ENCODE measurements around the gene NID1.
"Not testable (repeated sequence)": the region's sequence is repeated elsewhere in the genome, so short reads cannot be mapped to it uniquely, and the experiment has no call there.

Gene NID1

GRCh38 chr1:235968831-235969230 is 96.1 kb downstream of the NID1 start:
- CTCF ChIA-PET: interaction anchor here (1.0 to 1.8 kb wide), 5 partner anchors 9 to 127 kb away, joined by 3 to 5 read pairs (median 4); no protein-coding TSS in a partner anchor
- POLR2A ChIA-PET: no interaction called here
- DNase-seq (ENCODE audit: extremely low spot score): no peak
- TF ChIP-seq CTCF (IDR thresholded peaks at IDR 0.05; ENCODE audit: control extremely low read depth, extremely low read depth, low read depth, missing control alignments): no peak

GRCh38 chr1:235966134-235966533 is 98.8 kb downstream of the NID1 start:
- CTCF ChIA-PET; POLR2A ChIA-PET; DNase-seq (ENCODE audit: extremely low spot score): not testable (repeated sequence)

GRCh38 chr1:235960809-235961208 is 104.1 kb downstream of the NID1 start:
- TF ChIP-seq CTCF (IDR thresholded peaks at IDR 0.05; ENCODE audit: control extremely low read depth, extremely low read depth, low read depth, missing control alignments): no peak
- no peak for DNase-seq (ENCODE audit: extremely low spot score)
- ChIA-PET CTCF (interaction anchor here (1.1 to 4.3 kb wide), 2 partner anchors 11 to 118 kb away, joined by 3 to 40 read pairs; no protein-coding TSS in a partner anchor), POLR2A (no interaction called here)

GRCh38 chr1:235958021-235958420 is 106.9 kb downstream of the NID1 start:
- CTCF ChIA-PET: interaction anchor here (1.1 to 7.1 kb wide), 6 partner anchors 10 to 123 kb away, joined by 3 to 85 read pairs (median 4); no protein-coding TSS in a partner anchor
- POLR2A ChIA-PET: no interaction called here
- no peak for TF ChIP-seq CTCF (IDR thresholded peaks at IDR 0.05; ENCODE audit: control extremely low read depth, extremely low read depth, low read depth, missing control alignments)
- DNase-seq (ENCODE audit: extremely low spot score): no peak

- no peak for TF ChIP-seq CTCF (IDR thresholded peaks at IDR 0.05; ENCODE audit: control extremely low read depth, extremely low read depth, low read depth, missing control alignments)
- no peak for DNase-seq (ENCODE audit: extremely low spot score)
- POLR2A ChIA-PET: no interaction called here
- CTCF ChIA-PET: interaction anchor here (1.0 to 7.1 kb wide), 4 partner anchors 13 to 38 kb away, joined by 3 to 85 read pairs (median 4); no protein-coding TSS in a partner anchor
Measured at GRCh38 chr1:235955777-235956176, 109.1 kb downstream of the NID1 start.

- ChIA-PET POLR2A (no interaction called here), CTCF (interaction anchor here (1.0 to 7.1 kb wide), 9 partner anchors 8 to 89 kb away, joined by 3 to 85 read pairs (median 4); no protein-coding TSS in a partner anchor)
- peak; percentile 83 for DNase-seq (ENCODE audit: extremely low spot score)
- TF ChIP-seq CTCF (IDR thresholded peaks at IDR 0.05; ENCODE audit: control extremely low read depth, extremely low read depth, low read depth, missing control alignments): peak; percentile 23
Measured at GRCh38 chr1:235954306-235955283, 110.3 kb downstream of the NID1 start.

- no peak for TF ChIP-seq CTCF (IDR thresholded peaks at IDR 0.05; ENCODE audit: control extremely low read depth, extremely low read depth, low read depth, missing control alignments)
- POLR2A ChIA-PET: no interaction called here
- CTCF ChIA-PET: interaction anchor here (1.0 to 7.1 kb wide), 4 partner anchors 14 to 88 kb away, joined by 3 to 85 read pairs (median 4); no protein-coding TSS in a partner anchor
- DNase-seq (ENCODE audit: extremely low spot score): no peak
Measured at GRCh38 chr1:235953801-235954200, 111.1 kb downstream of the NID1 start.

All from GM10248 (cell line).